Kidney (tissue), 14 donors: Measurements from ENCODE around the gene TSGA10IP. TPM values are rescaled to one million over a fixed set of nuclear protein-coding genes. Genes with fewer than 3 reads are reported as not detected.

Source experiments
- DNase-seq, 5 donors: peaks; one replicate each; pipeline ENCODE4 v3.0.0-alpha.2; 2013 to 2020
- FAIRE-seq: peaks from 2 replicates; lab custom pipeline; 2012; peaks lifted over from hg19 to GRCh38; lab: Jason Lieb, UNC
- H3K27ac ChIP-seq, 2 donors: one replicate each; pipeline ENCODE4 v1.7.0; 2013; ENCODE audit warnings: low read depth in 2 of 2, low read length in 2 of 2, inconsistent platforms in 1 of 2
- H3K27me3 ChIP-seq: one replicate; pipeline ENCODE4 v1.7.1; 2013; ENCODE audit warnings: low read length, inconsistent platforms; ENCODE audit not compliant: control insufficient read depth, insufficient read depth
- H3K36me3 ChIP-seq, 3 donors: one replicate each; pipeline versions ENCODE4 v1.7.0 to v1.7.1; 2013; ENCODE audit warnings: low read length in 3 of 3, control low read depth in 1 of 3, inconsistent platforms in 1 of 3; ENCODE audit not compliant: insufficient read depth in 3 of 3, control insufficient read depth in 2 of 3
- H3K4me1 ChIP-seq, 3 donors: one replicate each; pipeline versions ENCODE4 v1.7.0 to v1.7.1; 2013; ENCODE audit warnings: low read length in 3 of 3, inconsistent platforms in 1 of 3, low read depth in 1 of 3; ENCODE audit not compliant: control insufficient read depth in 2 of 3, insufficient read depth in 2 of 3
- H3K4me3 ChIP-seq, 3 donors: one replicate each; pipeline versions ENCODE4 v1.7.0 to v1.8.1; 2013; ENCODE audit warnings: low read length in 3 of 3, control low read depth in 1 of 3, inconsistent platforms in 1 of 3
- H3K9ac ChIP-seq, 3 donors: one replicate each; pipeline versions ENCODE4 v1.7.0 to v1.7.1; 2013; ENCODE audit warnings: low read length in 3 of 3, control low read depth in 1 of 3, inconsistent platforms in 1 of 3
- H3K9me3 ChIP-seq, 3 donors: one replicate each; pipeline versions ENCODE4 v1.7.0 to v1.7.1; 2013; ENCODE audit warnings: low read length in 3 of 3, control low read depth in 1 of 3, inconsistent platforms in 1 of 3; ENCODE audit not compliant: control insufficient read depth in 2 of 3, insufficient read depth in 1 of 3
- intact Hi-C: fragments of 100-400 bp; cut with DNase I; formaldehyde crosslinking; loops from one replicate; pipeline ENCODE4 v1.11.1; 2022
- polyA plus RNA-seq: library from polyadenylated mRNA; stranded (reverse); fragments of 350-450 nt; fragmentation: Illumina TruSeq; extraction: RNeasy Lipid Tissue Mini Kit (QIAGEN cat#74804); gene quantifications from one replicate; pipeline ENCODE4 v1.2.3, GENCODE V29; 2014; ENCODE audit warnings: low read depth, low replicate concordance; ENCODE audit not compliant: insufficient read depth
- total RNA-seq: library from RNA; stranded (reverse); fragmentation: NEBNext Ultra II Directional; extraction: Animal tissue kit (Norgen Biotek cat#: 25700); gene quantifications from one replicate; pipeline ENCODE4 v1.2.1, GENCODE V29; 2021
- TF ChIP-seq, protein P1 (sequence below): IDR thresholded peaks from 3 replicates; pipeline ENCODE4 v1.5.1; 2012; ENCODE audit warnings: mild to moderate bottlenecking, moderate library complexity, borderline replicate concordance; ENCODE audit not compliant: insufficient read depth; ENCODE audit errors: extremely low read depth
- donor health status: control.
- donor health status: control.
- donor health status: control.
- donor health status: control.
- donor health status: control.
- donor health status: DM: yes; HTN: yes; CAD: no.
- donor health status: Normal renal cell carcinoma (clear cell type).

Gene TSGA10IP
- total and polyA plus RNA-seq, 2 donors from 2014 or later, result not detected

DNA sequence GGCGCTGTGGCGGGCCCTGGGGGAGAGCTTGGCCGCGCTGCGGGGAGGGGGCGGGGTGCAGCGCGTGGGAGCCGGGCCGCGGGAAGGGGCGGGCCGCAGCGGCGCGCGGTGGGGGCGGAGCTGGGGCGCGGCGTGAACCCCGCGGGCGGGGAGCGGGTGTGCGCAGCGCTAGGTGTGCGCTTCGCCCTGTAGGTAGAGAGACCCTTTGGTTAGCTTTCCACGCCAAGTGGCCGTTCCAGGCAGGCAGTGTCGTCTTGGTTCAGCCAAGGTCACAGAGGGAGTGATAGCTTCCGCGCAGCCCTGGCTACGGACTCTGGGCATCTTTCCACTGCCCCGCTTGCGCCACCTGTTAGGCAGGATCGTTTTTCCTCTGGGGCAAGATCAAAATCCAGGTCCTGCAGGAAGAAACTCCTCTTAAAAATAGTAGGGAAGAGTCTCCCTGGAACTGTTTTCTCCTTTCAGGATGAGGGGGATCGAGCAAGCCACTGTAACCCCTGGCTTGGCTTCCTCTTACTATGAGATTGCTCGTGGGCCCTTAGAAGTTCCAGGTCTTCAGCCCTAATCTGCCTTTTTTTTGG lies 57.5 kb downstream of the TSGA10IP start:
- H3K27me3 ChIP-seq, result no peaks in the 10 kb centered on the region
- peak overlapping the region; percentile 95 to 99 for H3K27ac ChIP-seq
- peaks cover 8 to 34% (median 26%) of the 10 kb centered on the region in 3 donors for H3K36me3 ChIP-seq
- no peak for FAIRE-seq
- intact Hi-C loops, result no loop called here
- H3K9me3 ChIP-seq, result no peaks in the 10 kb centered on the region
- peaks cover 0 to 10% (median 0%) of the 10 kb centered on the region in 3 donors for H3K4me1 ChIP-seq
- TF ChIP-seq, protein P1, sequence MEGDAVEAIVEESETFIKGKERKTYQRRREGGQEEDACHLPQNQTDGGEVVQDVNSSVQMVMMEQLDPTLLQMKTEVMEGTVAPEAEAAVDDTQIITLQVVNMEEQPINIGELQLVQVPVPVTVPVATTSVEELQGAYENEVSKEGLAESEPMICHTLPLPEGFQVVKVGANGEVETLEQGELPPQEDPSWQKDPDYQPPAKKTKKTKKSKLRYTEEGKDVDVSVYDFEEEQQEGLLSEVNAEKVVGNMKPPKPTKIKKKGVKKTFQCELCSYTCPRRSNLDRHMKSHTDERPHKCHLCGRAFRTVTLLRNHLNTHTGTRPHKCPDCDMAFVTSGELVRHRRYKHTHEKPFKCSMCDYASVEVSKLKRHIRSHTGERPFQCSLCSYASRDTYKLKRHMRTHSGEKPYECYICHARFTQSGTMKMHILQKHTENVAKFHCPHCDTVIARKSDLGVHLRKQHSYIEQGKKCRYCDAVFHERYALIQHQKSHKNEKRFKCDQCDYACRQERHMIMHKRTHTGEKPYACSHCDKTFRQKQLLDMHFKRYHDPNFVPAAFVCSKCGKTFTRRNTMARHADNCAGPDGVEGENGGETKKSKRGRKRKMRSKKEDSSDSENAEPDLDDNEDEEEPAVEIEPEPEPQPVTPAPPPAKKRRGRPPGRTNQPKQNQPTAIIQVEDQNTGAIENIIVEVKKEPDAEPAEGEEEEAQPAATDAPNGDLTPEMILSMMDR, result peak; percentile 5
- peak overlapping the region; percentile 97 to 100 (median 99) for H3K4me3 ChIP-seq
- peak overlapping the region; percentile 61 to 99 (median 64) for H3K9ac ChIP-seq
- peak in 4 of 5 donors; percentile 53 to 74 (median 65) for DNase-seq

DNA sequence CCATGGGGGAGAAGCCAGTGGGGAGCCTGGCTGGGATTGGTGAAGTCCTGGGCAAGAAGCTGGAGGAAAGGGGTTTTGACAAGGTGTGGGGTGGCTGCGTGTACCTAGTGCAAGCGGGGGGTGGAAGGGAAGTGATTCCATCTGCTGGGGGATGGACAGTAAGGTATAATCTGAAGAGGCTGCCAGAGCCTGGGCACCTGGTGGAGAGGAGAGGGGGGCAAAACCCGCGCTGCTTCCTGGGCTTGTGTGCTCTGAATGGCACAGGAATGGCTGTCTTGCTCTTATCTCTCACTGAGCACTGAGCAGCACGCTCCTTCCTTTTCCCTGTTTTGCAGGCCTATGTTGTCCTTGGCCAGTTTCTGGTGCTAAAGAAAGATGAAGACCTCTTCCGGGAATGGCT lies 58.0 kb downstream of the TSGA10IP start:
- H3K27ac ChIP-seq, result peak overlapping the region in 1 of 2 donors; percentile 99
- H3K9ac ChIP-seq, result peak overlapping the region; percentile 61 to 92 (median 64)
- DNase-seq, result peak in 1 of 5 donors; percentile 56
- peaks cover 8 to 28% (median 22%) of the 10 kb centered on the region in 3 donors for H3K36me3 ChIP-seq
- H3K9me3 ChIP-seq, result no peaks in the 10 kb centered on the region
- H3K4me1 ChIP-seq, result peaks cover 0 to 10% (median 0%) of the 10 kb centered on the region in 3 donors
- no peak for FAIRE-seq
- intact Hi-C loops, result no loop called here
- H3K27me3 ChIP-seq, result no peaks in the 10 kb centered on the region
- TF ChIP-seq, protein P1, result no peak
- H3K4me3 ChIP-seq, result peak overlapping the region in 2 of 3 donors; percentile 97 to 100

DNA sequence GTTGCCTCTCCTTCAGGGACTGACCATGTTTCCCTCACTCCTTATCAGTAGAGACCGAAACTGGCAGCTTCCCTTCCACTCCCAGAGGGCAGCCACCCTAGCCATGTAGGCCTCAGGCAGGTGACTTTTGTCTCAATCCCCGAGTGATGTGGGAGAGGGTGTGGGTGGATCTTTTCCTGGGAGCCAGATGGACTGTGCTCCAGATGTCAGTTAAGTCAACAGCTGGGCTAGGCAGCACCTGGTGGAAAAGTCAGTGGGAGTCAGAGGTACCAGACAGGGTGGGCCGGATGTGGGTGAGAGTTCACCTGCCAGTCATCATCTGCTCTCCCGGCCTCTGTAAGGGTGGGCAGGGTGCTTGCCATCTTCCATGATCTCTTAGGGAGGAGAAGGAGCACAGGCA lies 58.9 kb downstream of the TSGA10IP start:
- H3K9ac ChIP-seq, result no peak overlapping the region
- DNase-seq (peak in 1 of 5 donors; percentile 39), FAIRE-seq (no peak)
- peaks cover 0 to 10% (median 0%) of the 10 kb centered on the region in 3 donors for H3K4me1 ChIP-seq
- H3K36me3 ChIP-seq, result peaks cover 7 to 19% (median 13%) of the 10 kb centered on the region in 3 donors
- TF ChIP-seq, protein P1, result no peak
- no peaks in the 10 kb centered on the region for H3K9me3 ChIP-seq
- intact Hi-C loops, result no loop called here
- H3K4me3 ChIP-seq, result no peak overlapping the region
- no peaks in the 10 kb centered on the region for H3K27me3 ChIP-seq
- H3K27ac ChIP-seq, result no peak overlapping the region
